ENCODE results near the gene RFFL.

The RFFL gene

GRCh38 chr17:34958438-34958837, 105.1 kb downstream of the RFFL start:
- DNase-seq: no peak
